ENCODE measurements around the gene TBL1X.

DNA sequence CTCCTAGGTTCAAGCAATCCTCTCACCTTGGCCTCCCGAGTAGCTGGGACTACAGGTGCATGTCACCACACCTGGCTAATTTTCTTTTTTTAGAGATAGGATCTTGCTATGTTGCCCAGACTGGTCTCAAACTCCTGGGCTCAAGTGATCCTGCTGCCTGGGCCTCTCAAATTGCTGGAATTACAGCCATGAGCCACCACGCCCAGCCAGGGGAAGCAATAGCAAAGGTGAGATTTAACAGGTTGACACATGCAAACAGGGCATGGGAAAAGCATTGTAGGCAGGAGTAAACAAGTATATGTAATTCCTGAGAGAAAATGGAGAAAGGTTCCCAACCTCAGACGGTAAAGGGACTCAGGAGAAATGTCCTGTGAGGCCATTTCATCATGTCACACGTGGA, 33.6 kb upstream of the TBL1X start:
- TF ChIP-seq POLR2AphosphoS5 (IDR thresholded peaks at IDR 0.05; ENCODE audit: low read depth) (no peak), EZH2 (IDR thresholded peaks at IDR 0.05; ENCODE audit: low read depth, unreplicated experiment) (no peak), EZH2phosphoT487 (IDR thresholded peaks at IDR 0.05; ENCODE audit: unreplicated experiment) (no peak), ZNF331 (CRISPR knock-in tag; IDR thresholded peaks at IDR 0.05; ENCODE audit: low read depth) (no peak), JUNB (IDR thresholded peaks at IDR 0.05; ENCODE audit: unreplicated experiment) (no peak), CREB1 (CRISPR knock-in tag; IDR thresholded peaks at IDR 0.05; ENCODE audit: low read depth) (no peak)
- TF ChIP-seq, protein P1, sequence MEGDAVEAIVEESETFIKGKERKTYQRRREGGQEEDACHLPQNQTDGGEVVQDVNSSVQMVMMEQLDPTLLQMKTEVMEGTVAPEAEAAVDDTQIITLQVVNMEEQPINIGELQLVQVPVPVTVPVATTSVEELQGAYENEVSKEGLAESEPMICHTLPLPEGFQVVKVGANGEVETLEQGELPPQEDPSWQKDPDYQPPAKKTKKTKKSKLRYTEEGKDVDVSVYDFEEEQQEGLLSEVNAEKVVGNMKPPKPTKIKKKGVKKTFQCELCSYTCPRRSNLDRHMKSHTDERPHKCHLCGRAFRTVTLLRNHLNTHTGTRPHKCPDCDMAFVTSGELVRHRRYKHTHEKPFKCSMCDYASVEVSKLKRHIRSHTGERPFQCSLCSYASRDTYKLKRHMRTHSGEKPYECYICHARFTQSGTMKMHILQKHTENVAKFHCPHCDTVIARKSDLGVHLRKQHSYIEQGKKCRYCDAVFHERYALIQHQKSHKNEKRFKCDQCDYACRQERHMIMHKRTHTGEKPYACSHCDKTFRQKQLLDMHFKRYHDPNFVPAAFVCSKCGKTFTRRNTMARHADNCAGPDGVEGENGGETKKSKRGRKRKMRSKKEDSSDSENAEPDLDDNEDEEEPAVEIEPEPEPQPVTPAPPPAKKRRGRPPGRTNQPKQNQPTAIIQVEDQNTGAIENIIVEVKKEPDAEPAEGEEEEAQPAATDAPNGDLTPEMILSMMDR (conservative IDR thresholded peaks at IDR 0.05; ENCODE audit: low read depth in 2 of 2): no peak
- TF ChIP-seq, protein P2, sequence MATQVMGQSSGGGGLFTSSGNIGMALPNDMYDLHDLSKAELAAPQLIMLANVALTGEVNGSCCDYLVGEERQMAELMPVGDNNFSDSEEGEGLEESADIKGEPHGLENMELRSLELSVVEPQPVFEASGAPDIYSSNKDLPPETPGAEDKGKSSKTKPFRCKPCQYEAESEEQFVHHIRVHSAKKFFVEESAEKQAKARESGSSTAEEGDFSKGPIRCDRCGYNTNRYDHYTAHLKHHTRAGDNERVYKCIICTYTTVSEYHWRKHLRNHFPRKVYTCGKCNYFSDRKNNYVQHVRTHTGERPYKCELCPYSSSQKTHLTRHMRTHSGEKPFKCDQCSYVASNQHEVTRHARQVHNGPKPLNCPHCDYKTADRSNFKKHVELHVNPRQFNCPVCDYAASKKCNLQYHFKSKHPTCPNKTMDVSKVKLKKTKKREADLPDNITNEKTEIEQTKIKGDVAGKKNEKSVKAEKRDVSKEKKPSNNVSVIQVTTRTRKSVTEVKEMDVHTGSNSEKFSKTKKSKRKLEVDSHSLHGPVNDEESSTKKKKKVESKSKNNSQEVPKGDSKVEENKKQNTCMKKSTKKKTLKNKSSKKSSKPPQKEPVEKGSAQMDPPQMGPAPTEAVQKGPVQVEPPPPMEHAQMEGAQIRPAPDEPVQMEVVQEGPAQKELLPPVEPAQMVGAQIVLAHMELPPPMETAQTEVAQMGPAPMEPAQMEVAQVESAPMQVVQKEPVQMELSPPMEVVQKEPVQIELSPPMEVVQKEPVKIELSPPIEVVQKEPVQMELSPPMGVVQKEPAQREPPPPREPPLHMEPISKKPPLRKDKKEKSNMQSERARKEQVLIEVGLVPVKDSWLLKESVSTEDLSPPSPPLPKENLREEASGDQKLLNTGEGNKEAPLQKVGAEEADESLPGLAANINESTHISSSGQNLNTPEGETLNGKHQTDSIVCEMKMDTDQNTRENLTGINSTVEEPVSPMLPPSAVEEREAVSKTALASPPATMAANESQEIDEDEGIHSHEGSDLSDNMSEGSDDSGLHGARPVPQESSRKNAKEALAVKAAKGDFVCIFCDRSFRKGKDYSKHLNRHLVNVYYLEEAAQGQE (IDR thresholded peaks at IDR 0.05; ENCODE audit: unreplicated experiment): no peak
- TF ChIP-seq, protein P3, sequence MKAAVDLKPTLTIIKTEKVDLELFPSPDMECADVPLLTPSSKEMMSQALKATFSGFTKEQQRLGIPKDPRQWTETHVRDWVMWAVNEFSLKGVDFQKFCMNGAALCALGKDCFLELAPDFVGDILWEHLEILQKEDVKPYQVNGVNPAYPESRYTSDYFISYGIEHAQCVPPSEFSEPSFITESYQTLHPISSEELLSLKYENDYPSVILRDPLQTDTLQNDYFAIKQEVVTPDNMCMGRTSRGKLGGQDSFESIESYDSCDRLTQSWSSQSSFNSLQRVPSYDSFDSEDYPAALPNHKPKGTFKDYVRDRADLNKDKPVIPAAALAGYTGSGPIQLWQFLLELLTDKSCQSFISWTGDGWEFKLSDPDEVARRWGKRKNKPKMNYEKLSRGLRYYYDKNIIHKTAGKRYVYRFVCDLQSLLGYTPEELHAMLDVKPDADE (IDR thresholded peaks at IDR 0.05): no peak

All from GM23338 (cell line).